Astrocyte of the spinal cord (primary cell): ENCODE measurements around the gene PLEKHM2.

Source experiments
- DNase-seq: peaks from one replicate; pipeline ENCODE4 v3.0.0; 2011; ENCODE audit warnings: low read depth, low spot score
- H3K4me3 ChIP-seq: 2 replicates; pipeline ENCODE4 v1.5.1; 2011; ENCODE audit warnings: low read depth, mild to moderate bottlenecking, low read length, moderate library complexity
- in situ Hi-C: cut with HindIII; loops from 2 replicates; pipeline ENCODE4 v1.10.0; 2017; ENCODE audit warnings: low sequenced_read_pairs
- TF ChIP-seq, protein P1 (sequence below): IDR thresholded peaks from 2 replicates; pipeline ENCODE4 v1.5.1; 2012; ENCODE audit warnings: low read depth, mild to moderate bottlenecking, low read length, inconsistent platforms

The PLEKHM2 gene

DNA sequence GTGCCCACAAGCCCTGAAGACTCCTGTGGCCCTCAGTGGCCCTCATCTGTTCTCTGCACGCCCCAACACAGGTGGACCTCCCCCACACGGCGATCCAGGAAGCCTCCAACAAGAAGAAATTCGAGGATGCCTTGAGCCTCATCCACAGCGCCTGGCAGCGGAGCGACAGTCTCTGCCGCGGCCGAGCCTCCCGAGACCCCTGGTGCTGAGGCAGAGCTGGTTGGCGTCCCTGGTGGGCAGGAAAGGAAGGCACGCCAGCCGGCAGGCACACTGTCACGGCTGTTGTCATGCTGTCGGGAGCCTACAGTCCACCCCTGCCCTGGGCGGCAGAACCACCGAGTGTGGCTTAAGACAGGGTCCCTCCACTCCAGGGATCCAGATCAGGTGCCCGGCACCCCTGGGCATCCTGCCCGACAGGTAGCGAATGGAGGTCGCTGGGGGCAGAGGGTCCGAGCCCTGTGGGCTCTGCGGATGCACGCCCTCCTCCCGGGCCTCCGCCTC lies 49.7 kb downstream of the PLEKHM2 start:
- in situ Hi-C loops: no loop called here
- TF ChIP-seq, protein P1, sequence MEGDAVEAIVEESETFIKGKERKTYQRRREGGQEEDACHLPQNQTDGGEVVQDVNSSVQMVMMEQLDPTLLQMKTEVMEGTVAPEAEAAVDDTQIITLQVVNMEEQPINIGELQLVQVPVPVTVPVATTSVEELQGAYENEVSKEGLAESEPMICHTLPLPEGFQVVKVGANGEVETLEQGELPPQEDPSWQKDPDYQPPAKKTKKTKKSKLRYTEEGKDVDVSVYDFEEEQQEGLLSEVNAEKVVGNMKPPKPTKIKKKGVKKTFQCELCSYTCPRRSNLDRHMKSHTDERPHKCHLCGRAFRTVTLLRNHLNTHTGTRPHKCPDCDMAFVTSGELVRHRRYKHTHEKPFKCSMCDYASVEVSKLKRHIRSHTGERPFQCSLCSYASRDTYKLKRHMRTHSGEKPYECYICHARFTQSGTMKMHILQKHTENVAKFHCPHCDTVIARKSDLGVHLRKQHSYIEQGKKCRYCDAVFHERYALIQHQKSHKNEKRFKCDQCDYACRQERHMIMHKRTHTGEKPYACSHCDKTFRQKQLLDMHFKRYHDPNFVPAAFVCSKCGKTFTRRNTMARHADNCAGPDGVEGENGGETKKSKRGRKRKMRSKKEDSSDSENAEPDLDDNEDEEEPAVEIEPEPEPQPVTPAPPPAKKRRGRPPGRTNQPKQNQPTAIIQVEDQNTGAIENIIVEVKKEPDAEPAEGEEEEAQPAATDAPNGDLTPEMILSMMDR: no peak

DNA sequence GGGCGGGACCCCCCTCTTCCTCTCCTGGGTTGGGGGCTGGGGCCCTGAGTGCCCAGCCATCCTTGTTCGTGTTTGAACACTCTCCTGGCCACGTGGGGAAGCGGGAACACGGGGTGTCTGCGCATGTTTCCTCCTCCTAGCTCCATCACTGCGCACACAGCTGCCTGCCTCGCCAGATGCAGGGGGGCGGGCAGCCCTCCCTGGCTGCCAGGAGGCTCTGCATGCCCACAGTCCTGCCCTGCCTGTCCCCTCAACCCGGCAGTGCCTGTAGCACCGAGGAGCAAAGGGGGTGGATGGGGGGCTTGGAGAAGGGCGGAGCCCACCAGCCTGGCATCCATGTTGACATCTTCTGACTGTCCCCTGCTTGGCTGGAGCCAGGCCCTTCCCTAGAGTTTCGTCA lies 50.2 kb downstream of the PLEKHM2 start:
- in situ Hi-C loops: no loop called here
- no peak overlapping the region for H3K4me3 ChIP-seq
- DNase-seq: no peak
- TF ChIP-seq, protein P1: no peak

More for the DNA sequence above, 49.7 kb downstream of the PLEKHM2 start:
- DNase-seq: no peak
- no peak overlapping the region for H3K4me3 ChIP-seq

DNA sequence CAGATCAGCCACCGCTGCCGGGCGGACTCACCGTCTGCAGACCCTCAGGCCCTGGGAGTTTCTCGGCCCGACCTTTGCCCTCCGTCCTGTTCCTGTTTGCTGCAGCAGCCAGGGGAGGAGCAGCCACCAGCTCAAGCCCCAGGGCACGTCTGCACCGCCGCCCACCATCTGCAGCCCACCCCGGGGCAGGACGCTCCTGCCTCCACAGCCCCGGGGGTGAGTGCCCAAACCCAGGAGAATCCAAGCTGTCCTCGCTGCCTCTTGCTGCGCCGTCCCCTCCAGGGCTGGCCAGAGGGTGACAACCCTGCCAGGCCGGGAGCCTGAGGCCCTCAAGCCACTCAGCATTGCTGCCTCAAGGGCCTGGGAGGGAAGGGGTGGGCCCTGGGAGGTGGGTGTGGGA lies 50.8 kb downstream of the PLEKHM2 start:
- no peak overlapping the region for H3K4me3 ChIP-seq
- TF ChIP-seq, protein P1: no peak
- in situ Hi-C loops: no loop called here
- no peak for DNase-seq

DNA sequence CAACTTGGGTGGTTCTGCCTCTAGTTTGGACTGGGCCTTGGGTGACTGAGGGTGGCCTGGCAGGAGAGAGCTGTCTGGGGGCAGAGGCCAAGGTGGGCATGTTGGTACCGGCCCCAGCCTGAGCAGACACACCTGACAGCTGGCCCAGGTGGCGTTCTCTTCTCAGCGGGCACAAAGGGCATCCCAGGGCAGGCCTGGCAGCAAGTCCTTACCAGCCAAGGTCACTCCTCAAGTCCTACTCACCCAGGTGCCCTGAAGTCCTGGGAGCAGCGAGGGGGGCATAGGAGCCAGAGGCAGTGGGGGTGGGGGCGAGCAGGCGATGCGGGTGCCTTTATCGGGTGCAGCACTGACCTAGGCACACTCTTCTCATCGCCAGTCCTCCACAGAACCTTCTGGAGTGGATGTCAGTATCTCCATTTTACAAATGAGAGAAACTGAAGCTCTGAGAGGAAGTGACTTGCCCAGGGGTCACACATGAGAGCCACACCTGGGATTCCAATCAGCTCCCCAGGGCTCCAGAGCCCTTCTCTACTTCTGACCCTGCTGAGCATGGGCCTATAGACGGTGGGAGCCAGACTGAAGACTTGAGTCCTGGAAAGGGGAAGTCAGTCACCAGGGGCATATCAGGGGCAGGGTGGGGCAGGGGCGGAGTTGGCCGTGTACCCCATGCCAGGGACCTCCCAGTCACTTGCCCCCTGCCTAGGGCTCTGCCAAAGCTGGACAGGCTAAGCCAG lies 51.4 kb downstream of the PLEKHM2 start:
- TF ChIP-seq, protein P1: no peak
- in situ Hi-C loops: no loop called here
- DNase-seq: no peak
- no peak overlapping the region for H3K4me3 ChIP-seq

DNA sequence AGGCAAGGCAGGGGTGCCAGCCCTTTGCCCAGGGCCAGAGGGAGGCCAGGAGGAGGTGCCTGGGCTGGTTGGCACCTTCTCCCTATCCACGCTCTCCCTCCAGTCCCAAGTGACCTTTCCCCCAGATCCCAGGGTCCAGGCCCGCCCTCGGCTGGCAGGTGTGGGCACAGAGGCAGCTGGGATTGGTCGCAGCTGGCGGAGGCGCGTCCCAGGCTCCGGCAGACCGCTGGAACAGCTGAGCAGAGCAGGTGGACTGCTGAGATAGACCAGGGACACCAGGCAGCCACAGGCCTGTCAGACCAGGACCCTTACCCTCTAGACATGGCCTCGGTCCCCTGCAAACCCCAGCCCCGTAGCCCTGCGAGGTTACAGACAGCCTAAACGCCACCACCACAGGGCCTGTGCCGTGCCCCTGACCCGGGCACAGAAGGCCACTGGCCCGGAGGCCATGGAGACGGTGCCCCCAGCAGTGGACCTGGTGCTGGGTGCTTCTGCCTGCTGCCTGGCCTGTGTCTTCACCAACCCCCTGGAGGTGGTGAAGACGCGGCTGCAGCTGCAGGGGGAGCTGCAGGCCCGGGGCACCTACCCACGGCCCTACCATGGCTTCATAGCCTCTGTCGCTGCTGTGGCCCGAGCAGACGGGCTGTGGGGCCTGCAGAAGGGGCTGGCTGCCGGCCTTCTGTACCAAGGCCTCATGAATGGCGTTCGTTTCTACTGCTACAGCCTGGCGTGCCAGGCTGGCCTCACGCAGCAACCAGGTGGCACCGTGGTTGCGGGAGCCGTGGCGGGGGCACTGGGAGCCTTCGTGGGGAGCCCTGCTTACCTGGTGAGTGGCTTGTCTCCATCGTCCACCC lies 52.1 kb downstream of the PLEKHM2 start, which contains the start of gene SLC25A34:
Gene SLC25A34, plus strand, starts transcription at position 221 of the 854 bp plus-strand sequence. Its CDS starts 228 bp downstream, at position 449.
- DNase-seq: no peak
- TF ChIP-seq, protein P1: no peak
- H3K4me3 ChIP-seq: no peak within 1 kb of the TSS
- in situ Hi-C loops: no loop called here

DNA sequence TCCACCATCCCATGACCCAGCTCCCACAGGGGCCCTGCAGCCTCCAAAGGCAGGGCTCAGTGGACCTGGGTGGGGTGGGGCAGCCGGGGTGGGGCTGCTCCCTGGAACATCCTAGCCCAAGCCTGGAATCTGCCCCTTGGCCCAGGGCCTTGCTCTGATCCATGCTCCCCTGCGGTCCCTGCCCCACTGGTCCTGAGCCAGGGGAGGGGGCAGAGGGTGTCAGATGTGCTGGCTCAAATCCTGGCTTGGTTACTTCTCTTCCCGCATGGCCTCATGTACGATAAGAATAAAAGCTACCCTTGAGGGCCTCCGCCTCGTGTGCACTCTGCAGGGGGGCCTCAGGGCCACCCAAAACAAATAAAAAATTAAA lies 52.8 kb downstream of the PLEKHM2 start:
- in situ Hi-C loops: no loop called here
- no peak overlapping the region for H3K4me3 ChIP-seq
- TF ChIP-seq, protein P1: no peak
- DNase-seq: no peak
